Hepatocyte (in vitro differentiated cells): ENCODE results near the gene TNS3.

Source experiments
- CTCF ChIP-seq: fragments of 200-600 bp; sonication (generic); IDR thresholded peaks from 2 replicates; pipeline ENCODE4 v1.5.1; 2016; ENCODE audit warnings: antibody characterized with exemption, mild to moderate bottlenecking; ENCODE audit not compliant: poor library complexity
- EZH2 ChIP-seq: fragments of 200-600 bp; sonication (generic); IDR thresholded peaks from 2 replicates; pipeline ENCODE4 v1.6.1; 2016; ENCODE audit warnings: antibody characterized with exemption, mild to moderate bottlenecking, borderline replicate concordance

GRCh38 chr7:47535035-47535703 lies 46.7 kb downstream of the TNS3 start:
- TF ChIP-seq CTCF, result no peak
- no peak for TF ChIP-seq EZH2
